PFSK-1 (cell line): ENCODE measurements around the gene SLC6A19.

Experiments used
- FOXP2 ChIP-seq: optimal IDR thresholded peaks from 2 replicates; pipeline ENCODE3; 2011; ENCODE audit warnings: borderline replicate concordance, control low read depth, inconsistent platforms; ENCODE audit not compliant: insufficient read depth; ENCODE audit errors: extremely low read length, extremely low read depth
- POLR2AphosphoS5 ChIP-seq: IDR thresholded peaks from 2 replicates; pipeline ENCODE4 v1.6.1; 2012; ENCODE audit warnings: low read depth, mild to moderate bottlenecking, control low read depth, low read length, moderate library complexity
- SIN3A ChIP-seq: IDR thresholded peaks from 2 replicates; pipeline ENCODE4 v1.6.1; 2012; ENCODE audit warnings: mild to moderate bottlenecking, low read length, moderate library complexity, borderline replicate concordance; ENCODE audit not compliant: insufficient read depth
- TAF1 ChIP-seq: IDR thresholded peaks from 2 replicates; pipeline ENCODE4 v1.6.1; 2012; ENCODE audit warnings: low read length, control low read depth, borderline replicate concordance; ENCODE audit not compliant: insufficient read depth
- TF ChIP-seq, protein P1 (sequence below), 2 experiments: IDR thresholded peaks; 2 replicates each; pipeline versions ENCODE4 v1.6.1 to v1.8.0; 2011 to 2012; ENCODE audit warnings: low read depth in 2 of 2, low read length in 2 of 2, control low read depth in 1 of 2, inconsistent platforms in 1 of 2, mild to moderate bottlenecking in 1 of 2, moderate library complexity in 1 of 2; ENCODE audit not compliant: insufficient read depth in 1 of 2

SLC6A19 gene

GRCh38 chr5:1183424-1184162 is 17.8 kb upstream of the SLC6A19 start:
- TF ChIP-seq POLR2AphosphoS5, result no peak
- TF ChIP-seq, protein P1, sequence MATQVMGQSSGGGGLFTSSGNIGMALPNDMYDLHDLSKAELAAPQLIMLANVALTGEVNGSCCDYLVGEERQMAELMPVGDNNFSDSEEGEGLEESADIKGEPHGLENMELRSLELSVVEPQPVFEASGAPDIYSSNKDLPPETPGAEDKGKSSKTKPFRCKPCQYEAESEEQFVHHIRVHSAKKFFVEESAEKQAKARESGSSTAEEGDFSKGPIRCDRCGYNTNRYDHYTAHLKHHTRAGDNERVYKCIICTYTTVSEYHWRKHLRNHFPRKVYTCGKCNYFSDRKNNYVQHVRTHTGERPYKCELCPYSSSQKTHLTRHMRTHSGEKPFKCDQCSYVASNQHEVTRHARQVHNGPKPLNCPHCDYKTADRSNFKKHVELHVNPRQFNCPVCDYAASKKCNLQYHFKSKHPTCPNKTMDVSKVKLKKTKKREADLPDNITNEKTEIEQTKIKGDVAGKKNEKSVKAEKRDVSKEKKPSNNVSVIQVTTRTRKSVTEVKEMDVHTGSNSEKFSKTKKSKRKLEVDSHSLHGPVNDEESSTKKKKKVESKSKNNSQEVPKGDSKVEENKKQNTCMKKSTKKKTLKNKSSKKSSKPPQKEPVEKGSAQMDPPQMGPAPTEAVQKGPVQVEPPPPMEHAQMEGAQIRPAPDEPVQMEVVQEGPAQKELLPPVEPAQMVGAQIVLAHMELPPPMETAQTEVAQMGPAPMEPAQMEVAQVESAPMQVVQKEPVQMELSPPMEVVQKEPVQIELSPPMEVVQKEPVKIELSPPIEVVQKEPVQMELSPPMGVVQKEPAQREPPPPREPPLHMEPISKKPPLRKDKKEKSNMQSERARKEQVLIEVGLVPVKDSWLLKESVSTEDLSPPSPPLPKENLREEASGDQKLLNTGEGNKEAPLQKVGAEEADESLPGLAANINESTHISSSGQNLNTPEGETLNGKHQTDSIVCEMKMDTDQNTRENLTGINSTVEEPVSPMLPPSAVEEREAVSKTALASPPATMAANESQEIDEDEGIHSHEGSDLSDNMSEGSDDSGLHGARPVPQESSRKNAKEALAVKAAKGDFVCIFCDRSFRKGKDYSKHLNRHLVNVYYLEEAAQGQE (IDR thresholded peaks at IDR 0.05; ENCODE audit: insufficient read depth in 1 of 2, low read depth in 2 of 2, low read length in 2 of 2), result no peak
- TF ChIP-seq FOXP2, result no peak
- TF ChIP-seq TAF1, result no peak
- TF ChIP-seq SIN3A, result no peak

- no peak for TF ChIP-seq TAF1
- no peak for TF ChIP-seq SIN3A
- TF ChIP-seq POLR2AphosphoS5, result no peak
- TF ChIP-seq FOXP2, result no peak
- TF ChIP-seq, protein P1 (IDR thresholded peaks at IDR 0.05; ENCODE audit: insufficient read depth in 1 of 2, low read depth in 2 of 2, low read length in 2 of 2), result no peak
These were observed 17.3 kb upstream of the SLC6A19 start for GRCh38 chr5:1184163-1184470.

DNA sequence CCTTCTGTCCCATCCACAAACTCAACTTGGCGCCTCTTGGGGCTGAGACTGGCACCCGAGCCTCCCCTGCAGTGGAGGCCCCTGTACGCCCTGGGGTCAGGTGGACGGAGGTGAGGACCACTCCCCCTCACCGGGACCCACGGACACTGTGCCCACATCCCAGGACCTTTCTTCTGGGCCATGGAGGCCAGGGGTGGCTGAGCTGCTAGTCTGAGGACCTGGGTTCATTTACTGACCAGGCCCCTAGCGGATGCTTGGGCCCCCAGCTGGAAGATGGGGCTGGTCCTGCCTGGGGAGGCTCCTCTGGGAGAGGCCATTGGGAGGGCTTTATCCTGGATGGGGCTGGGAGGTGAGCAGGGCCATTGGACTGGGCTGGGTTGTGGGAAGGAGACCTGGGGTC is 16.9 kb upstream of the SLC6A19 start:
- TF ChIP-seq SIN3A, result no peak
- no peak for TF ChIP-seq POLR2AphosphoS5
- no peak for TF ChIP-seq TAF1
- no peak for TF ChIP-seq FOXP2
- TF ChIP-seq, protein P1 (IDR thresholded peaks at IDR 0.05; ENCODE audit: insufficient read depth in 1 of 2, low read depth in 2 of 2, low read length in 2 of 2), result no peak

GRCh38 chr5:1185038-1185627 is 16.3 kb upstream of the SLC6A19 start:
- TF ChIP-seq TAF1, result no peak
- TF ChIP-seq, protein P1 (IDR thresholded peaks at IDR 0.05; ENCODE audit: insufficient read depth in 1 of 2, low read depth in 2 of 2, low read length in 2 of 2), result no peak
- TF ChIP-seq FOXP2, result no peak
